Loucy (cell line): ENCODE data around the gene CDRT15.

Experiments
- H2AFZ ChIP-seq: fragments of 200-600 bp; sonication (generic); 2 replicates; pipeline ENCODE4 v1.6.0; 2016; ENCODE audit warnings: antibody characterized with exemption, mild to moderate bottlenecking, low read length, moderate library complexity
- H3F3A ChIP-seq: fragments of 200-600 bp; 2 replicates; pipeline ENCODE4 v1.6.0; 2016; ENCODE audit warnings: antibody characterized with exemption, low read depth, mild to moderate bottlenecking
- H3K27me3 ChIP-seq: fragments of 200-600 bp; sonication (generic); 2 replicates; pipeline ENCODE4 v1.6.1; 2014; ENCODE audit warnings: low read length, mild to moderate bottlenecking; ENCODE audit not compliant: insufficient read depth, poor library complexity, severe bottlenecking
- H3K36me3 ChIP-seq: fragments of 200-600 bp; sonication (generic); 2 replicates; pipeline ENCODE4 v1.6.1; 2016; ENCODE audit warnings: low read length; ENCODE audit not compliant: insufficient read depth
- H3K4me1 ChIP-seq: fragments of 200-600 bp; sonication (generic); 2 replicates; pipeline ENCODE4 v1.5.1; 2014; ENCODE audit warnings: low read length, mild to moderate bottlenecking; ENCODE audit not compliant: insufficient read depth, poor library complexity, severe bottlenecking
- H3K4me2 ChIP-seq: fragments of 200-600 bp; sonication (generic); 2 replicates; pipeline ENCODE4 v1.6.0; 2014; ENCODE audit warnings: antibody characterized with exemption, low read length, low read depth, mild to moderate bottlenecking; ENCODE audit not compliant: poor library complexity, severe bottlenecking
- H3K4me3 ChIP-seq: fragments of 200-600 bp; sonication (generic); 2 replicates; pipeline ENCODE4 v1.5.1; 2014; ENCODE audit warnings: low read length, mild to moderate bottlenecking, mixed read lengths; ENCODE audit not compliant: poor library complexity, severe bottlenecking
- H3K79me2 ChIP-seq: fragments of 200-600 bp; sonication (generic); 2 replicates; pipeline ENCODE4 v1.6.1; 2014; ENCODE audit warnings: low read length; ENCODE audit not compliant: insufficient read depth
- H3K9ac ChIP-seq: fragments of 200-600 bp; sonication (generic); 2 replicates; pipeline ENCODE4 v1.6.0; 2014; ENCODE audit warnings: mild to moderate bottlenecking, low read depth, low read length, moderate library complexity; ENCODE audit not compliant: poor library complexity, severe bottlenecking
- H3K9me2 ChIP-seq: fragments of 200-600 bp; sonication (generic); replicated peaks from 2 replicates; pipeline ENCODE4 v1.6.1; 2016; ENCODE audit warnings: low read depth, low read length, mixed read lengths
- H3K9me3 ChIP-seq: fragments of 200-600 bp; sonication (generic); 2 replicates; pipeline ENCODE4 v1.6.1; 2014; ENCODE audit warnings: mild to moderate bottlenecking, antibody characterized with exemption, low read length, low read depth; ENCODE audit not compliant: insufficient read depth
- H4K20me1 ChIP-seq: fragments of 200-600 bp; sonication (generic); 2 replicates; pipeline ENCODE4 v1.6.0; 2014; ENCODE audit warnings: antibody characterized with exemption, low read length, mild to moderate bottlenecking; ENCODE audit not compliant: insufficient read depth, poor library complexity, severe bottlenecking
- CTCF ChIP-seq: fragments of 200-600 bp; sonication (generic); conservative IDR thresholded peaks from 2 replicates; pipeline ENCODE4 v1.5.1; 2014; ENCODE audit warnings: mild to moderate bottlenecking, antibody characterized with exemption, low read length
- EZH2phosphoT487 ChIP-seq: fragments of 200-600 bp; IDR thresholded peaks from 2 replicates; pipeline ENCODE4 v1.6.1; 2018; ENCODE audit warnings: antibody characterized with exemption, mild to moderate bottlenecking, moderate library complexity, borderline replicate concordance

The CDRT15 gene

GRCh38 chr17:14201988-14202380 is 34.7 kb downstream of the CDRT15 start:
- no peak overlapping the region for H3K9ac ChIP-seq
- H3K4me3 ChIP-seq, result no peak overlapping the region
- H3K27me3 ChIP-seq, result peaks cover 47% of the 10 kb centered on the region

GRCh38 chr17:14201021-14201987 is 35.4 kb downstream of the CDRT15 start:
- Histone ChIP-seq H3K79me2 (no peaks in the 10 kb centered on the region), H3K9me3 (no peaks in the 10 kb centered on the region), H3K36me3 (no peaks in the 10 kb centered on the region), H3K9ac (no peak overlapping the region), H4K20me1 (peaks cover 57% of the 10 kb centered on the region), H3K9me2 (no peaks in the 10 kb centered on the region), H3K4me3 (no peak overlapping the region), H3K4me2 (no peak overlapping the region), H3K27me3 (peaks cover 47% of the 10 kb centered on the region), H3K4me1 (no peaks in the 10 kb centered on the region), H3F3A (no peaks in the 10 kb centered on the region), H2AFZ (no peak overlapping the region)
- TF ChIP-seq CTCF (no peak), EZH2phosphoT487 (peak; percentile 95)

More at GRCh38 chr17:14201988-14202380, 34.7 kb downstream of the CDRT15 start:
- TF ChIP-seq EZH2phosphoT487, result no peak
- TF ChIP-seq CTCF, result no peak
- no peak overlapping the region for H3K4me2 ChIP-seq
- H3K79me2 ChIP-seq, result no peaks in the 10 kb centered on the region
- no peaks in the 10 kb centered on the region for H3F3A ChIP-seq
- H4K20me1 ChIP-seq, result peaks cover 52% of the 10 kb centered on the region
- no peaks in the 10 kb centered on the region for H3K9me2 ChIP-seq
- H2AFZ ChIP-seq, result no peak overlapping the region
- no peaks in the 10 kb centered on the region for H3K4me1 ChIP-seq
- no peaks in the 10 kb centered on the region for H3K9me3 ChIP-seq
- no peaks in the 10 kb centered on the region for H3K36me3 ChIP-seq

- Histone ChIP-seq H2AFZ (no peak overlapping the region), H3F3A (no peaks in the 10 kb centered on the region), H3K4me1 (no peaks in the 10 kb centered on the region), H3K4me2 (no peak overlapping the region), H3K4me3 (no peak overlapping the region), H3K27me3 (peaks cover 47% of the 10 kb centered on the region), H3K9ac (no peak overlapping the region), H3K36me3 (no peaks in the 10 kb centered on the region), H4K20me1 (peaks cover 63% of the 10 kb centered on the region), H3K79me2 (no peaks in the 10 kb centered on the region), H3K9me3 (no peaks in the 10 kb centered on the region), H3K9me2 (no peaks in the 10 kb centered on the region)
- TF ChIP-seq CTCF (no peak), EZH2phosphoT487 (no peak)
Measured at GRCh38 chr17:14200354-14200753, 36.3 kb downstream of the CDRT15 start.
